Astrocyte (in vitro differentiated cells and primary cell): Measurements from ENCODE around the gene PCYT2. TPM values are rescaled to one million over a fixed set of nuclear protein-coding genes. Genes with fewer than 3 reads are reported as not detected.

ENCODE experiments used
- DNase-seq: peaks from one replicate; pipeline ENCODE4 v3.0.0-alpha.2; 2010; ENCODE audit warnings: low read depth
- FAIRE-seq: peaks from 2 replicates; lab custom pipeline; 2011; peaks lifted over from hg19 to GRCh38; lab: Jason Lieb, UNC
- H2AFZ ChIP-seq: 2 replicates; pipeline ENCODE4 v1.6.0; 2012; ENCODE audit warnings: low read depth, low read length, inconsistent platforms
- H3K27ac ChIP-seq: 2 replicates; pipeline ENCODE4 v1.5.1; 2011; ENCODE audit warnings: low read depth, low read length, inconsistent platforms
- H3K27me3 ChIP-seq: 2 replicates; pipeline ENCODE4 v1.6.0; 2011; ENCODE audit warnings: low read length, inconsistent platforms; ENCODE audit not compliant: insufficient read depth
- H3K36me3 ChIP-seq: 2 replicates; pipeline ENCODE4 v1.5.1; 2011; ENCODE audit warnings: low read length, inconsistent platforms; ENCODE audit not compliant: insufficient read depth
- H3K4me1 ChIP-seq: 2 replicates; pipeline ENCODE4 v1.5.1; 2011; ENCODE audit warnings: low read length, inconsistent platforms; ENCODE audit not compliant: insufficient read depth
- H3K4me2 ChIP-seq: 2 replicates; pipeline ENCODE4 v1.6.0; 2012; ENCODE audit warnings: low read length, inconsistent platforms
- H3K4me3 ChIP-seq: 2 replicates; pipeline ENCODE4 v1.5.1; 2011; ENCODE audit warnings: low read depth, mild to moderate bottlenecking, low read length, inconsistent platforms; ENCODE audit not compliant: insufficient read depth
- H3K79me2 ChIP-seq: 2 replicates; pipeline ENCODE4 v1.6.0; 2012; ENCODE audit warnings: mild to moderate bottlenecking, low read length, inconsistent platforms; ENCODE audit not compliant: insufficient read depth
- H3K9ac ChIP-seq: 2 replicates; pipeline ENCODE4 v1.6.0; 2012; ENCODE audit warnings: mild to moderate bottlenecking, low read length, inconsistent platforms
- H3K9me3 ChIP-seq: 2 replicates; pipeline ENCODE4 v1.5.1; 2012; ENCODE audit warnings: low read depth, mild to moderate bottlenecking, low read length, inconsistent platforms; ENCODE audit not compliant: insufficient read depth
- H4K20me1 ChIP-seq: 2 replicates; pipeline ENCODE4 v1.6.0; 2012; ENCODE audit warnings: low read length, inconsistent platforms; ENCODE audit not compliant: insufficient read depth
- H3K27ac Mint-ChIP-seq: one replicate; pipeline ENCODE4 v1.8.0; 2021; ENCODE audit warnings: mild to moderate bottlenecking, mixed read lengths; ENCODE audit not compliant: unreplicated experiment
- H3K27me3 Mint-ChIP-seq: one replicate; pipeline ENCODE4 v1.8.0; 2021; ENCODE audit warnings: low read depth, mixed read lengths; ENCODE audit not compliant: unreplicated experiment
- H3K36me3 Mint-ChIP-seq: one replicate; pipeline ENCODE4 v1.8.0; 2021; ENCODE audit warnings: low read depth, mixed read lengths; ENCODE audit not compliant: unreplicated experiment
- H3K4me1 Mint-ChIP-seq: one replicate; pipeline ENCODE4 v1.8.0; 2021; ENCODE audit warnings: low read depth, mixed read lengths; ENCODE audit not compliant: unreplicated experiment
- H3K4me3 Mint-ChIP-seq: one replicate; pipeline ENCODE4 v1.8.0; 2021; ENCODE audit warnings: mild to moderate bottlenecking, moderate library complexity, mixed read lengths; ENCODE audit not compliant: unreplicated experiment
- H3K9me3 Mint-ChIP-seq: one replicate; pipeline ENCODE4 v1.8.0; 2021; ENCODE audit warnings: mild to moderate bottlenecking, mixed read lengths; ENCODE audit not compliant: unreplicated experiment
- CTCF ChIP-seq: IDR thresholded peaks from 2 replicates; pipeline ENCODE4 v1.5.1; 2011; ENCODE audit warnings: low read depth, mild to moderate bottlenecking, inconsistent platforms, low read length, moderate library complexity; ENCODE audit not compliant: insufficient read depth
- EZH2 ChIP-seq: IDR thresholded peaks from 2 replicates; pipeline ENCODE4 v1.6.1; 2012; ENCODE audit warnings: mild to moderate bottlenecking, low read length, inconsistent platforms; ENCODE audit not compliant: insufficient read depth
- total RNA-seq: library from RNA; stranded (reverse); gene quantifications from 2 replicates; pipeline ENCODE4 v1.2.1, GENCODE V29; 2021

Gene PCYT2
- total RNA-seq, 1 donor from 2014 or later, result 31.6 TPM

DNA sequence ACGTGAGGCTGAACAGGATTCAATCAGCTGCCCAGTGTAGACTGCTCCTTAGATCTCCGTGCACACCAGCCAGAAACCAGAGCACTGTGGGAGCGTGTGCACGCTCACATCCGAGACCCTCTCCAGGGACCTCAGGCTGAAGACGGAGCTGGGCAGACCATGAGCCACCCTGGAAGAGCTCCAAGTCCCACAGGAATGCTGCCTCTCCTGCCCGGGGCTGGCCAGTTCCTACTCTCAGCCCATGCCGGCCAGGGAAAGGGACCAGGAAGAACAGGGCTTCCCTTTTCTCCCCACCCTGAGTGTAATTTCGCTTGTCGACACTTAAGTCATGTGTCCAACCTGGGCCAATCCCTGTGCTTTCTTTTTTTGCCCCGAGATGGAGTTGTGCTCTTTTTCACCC lies 26.7 kb downstream of the PCYT2 start:
- Mint-ChIP-seq H3K27ac (no peak overlapping the region), H3K36me3 (peaks cover 20% of the 10 kb centered on the region), H3K27me3 (no peaks in the 10 kb centered on the region), H3K9me3 (no peaks in the 10 kb centered on the region), H3K4me1 (peaks cover 23% of the 10 kb centered on the region), H3K4me3 (no peak overlapping the region)
- Histone ChIP-seq H3K4me2 (no peak overlapping the region), H3K36me3 (peaks cover 33% of the 10 kb centered on the region), H3K27ac (no peak overlapping the region), H3K4me1 (peaks cover 25% of the 10 kb centered on the region), H3K9me3 (no peaks in the 10 kb centered on the region), H4K20me1 (peaks cover 57% of the 10 kb centered on the region), H3K4me3 (no peak overlapping the region), H3K9ac (no peak overlapping the region), H2AFZ (no peak overlapping the region), H3K27me3 (no peaks in the 10 kb centered on the region), H3K79me2 (peaks cover 56% of the 10 kb centered on the region)
- no peak for TF ChIP-seq EZH2
- no peak for TF ChIP-seq CTCF
- no peak for DNase-seq
- FAIRE-seq, result no peak

DNA sequence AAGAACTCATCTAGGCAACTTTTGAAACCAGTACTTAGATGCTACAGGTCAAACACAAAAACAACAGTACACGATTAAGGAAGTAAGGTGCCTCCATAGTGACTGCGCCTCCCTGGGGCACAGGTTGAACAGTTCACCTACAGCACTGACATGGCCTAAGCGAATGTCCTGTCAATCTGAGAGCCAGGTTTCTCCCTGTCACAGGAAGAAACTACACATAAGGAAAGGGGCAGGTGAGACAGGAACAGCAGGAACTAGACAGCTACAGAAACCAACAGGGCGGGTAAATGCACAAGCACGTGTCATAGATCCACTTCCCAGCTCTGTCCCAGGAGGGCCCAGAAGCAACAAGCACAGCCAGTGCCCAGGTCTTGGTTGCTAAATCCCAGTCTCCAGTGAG lies 32.1 kb downstream of the PCYT2 start:
- Histone ChIP-seq H3K9ac (no peak overlapping the region), H3K4me3 (no peak overlapping the region), H3K27ac (no peak overlapping the region), H4K20me1 (peaks cover 13% of the 10 kb centered on the region), H3K4me2 (no peak overlapping the region), H3K4me1 (no peaks in the 10 kb centered on the region), H3K79me2 (peaks cover 14% of the 10 kb centered on the region), H3K36me3 (peaks cover 15% of the 10 kb centered on the region), H2AFZ (no peak overlapping the region), H3K9me3 (no peaks in the 10 kb centered on the region), H3K27me3 (no peaks in the 10 kb centered on the region)
- Mint-ChIP-seq H3K4me3 (no peak overlapping the region), H3K36me3 (peaks cover 6% of the 10 kb centered on the region), H3K4me1 (no peaks in the 10 kb centered on the region), H3K27ac (no peak overlapping the region), H3K27me3 (no peaks in the 10 kb centered on the region), H3K9me3 (no peaks in the 10 kb centered on the region)
- no peak for TF ChIP-seq EZH2
- TF ChIP-seq CTCF, result no peak
- DNase-seq, result no peak
- FAIRE-seq, result no peak

DNA sequence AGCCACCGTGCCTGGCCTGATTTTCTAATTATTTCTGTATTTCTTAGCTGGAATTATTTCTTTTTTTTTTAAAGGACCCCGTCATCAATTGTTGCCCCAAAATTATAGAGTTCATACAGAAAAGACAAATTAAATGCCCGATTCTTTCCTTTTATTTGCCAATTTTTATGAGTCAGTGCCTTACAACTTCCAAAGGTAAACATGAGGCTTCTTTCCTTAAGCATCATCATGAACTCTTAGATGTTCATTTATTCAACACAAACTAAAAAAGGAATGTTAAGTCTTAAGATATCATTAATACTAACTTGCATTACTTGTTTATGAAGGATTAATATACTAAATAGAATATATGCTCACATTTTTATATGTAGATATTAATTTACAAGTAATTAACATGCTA lies 32.9 kb downstream of the PCYT2 start:
- Histone ChIP-seq H3K79me2 (peaks cover 11% of the 10 kb centered on the region), H3K27ac (no peak overlapping the region), H3K4me3 (no peak overlapping the region), H3K4me2 (no peak overlapping the region), H3K9ac (no peak overlapping the region), H3K4me1 (no peaks in the 10 kb centered on the region), H3K9me3 (no peaks in the 10 kb centered on the region), H4K20me1 (peaks cover 10% of the 10 kb centered on the region), H2AFZ (no peak overlapping the region), H3K27me3 (no peaks in the 10 kb centered on the region), H3K36me3 (peaks cover 15% of the 10 kb centered on the region)
- Mint-ChIP-seq H3K4me3 (no peak overlapping the region), H3K27ac (no peak overlapping the region), H3K9me3 (no peaks in the 10 kb centered on the region), H3K27me3 (no peaks in the 10 kb centered on the region), H3K4me1 (no peaks in the 10 kb centered on the region), H3K36me3 (peaks cover 6% of the 10 kb centered on the region)
- TF ChIP-seq CTCF (no peak), EZH2 (no peak)
- DNase-seq (no peak), FAIRE-seq (no peak)
